Neural progenitor cell (in vitro differentiated cells): ENCODE measurements around the gene CUL2. TPM values are rescaled to one million over a fixed set of nuclear protein-coding genes. Genes with fewer than 3 reads are reported as not detected.

ENCODE experiments used
- DNase-seq: peaks from one replicate; pipeline ENCODE4 v3.0.0-alpha.2; 2016; ENCODE audit warnings: low spot score
- H2AFZ ChIP-seq: fragments of 200-600 bp; sonication (generic); replicated peaks from 2 replicates; pipeline ENCODE4 v1.6.1; 2016; ENCODE audit warnings: antibody characterized with exemption
- H3F3A ChIP-seq: fragments of 200-600 bp; sonication (generic); 2 replicates; pipeline ENCODE4 v1.6.1; 2016; ENCODE audit warnings: antibody characterized with exemption, low read depth
- H3K27ac ChIP-seq: fragments of 200-600 bp; sonication (generic); 2 replicates; pipeline ENCODE4 v1.5.1; 2016; ENCODE audit warnings: mild to moderate bottlenecking
- H3K27me3 ChIP-seq: fragments of 200-600 bp; sonication (generic); 2 replicates; pipeline ENCODE4 v1.6.1; 2016; ENCODE audit warnings: mild to moderate bottlenecking, moderate library complexity
- H3K36me3 ChIP-seq: fragments of 200-600 bp; sonication (generic); 2 replicates; pipeline ENCODE4 v1.5.1; 2016
- H3K4me1 ChIP-seq: fragments of 200-600 bp; sonication (generic); 2 replicates; pipeline ENCODE4 v1.6.1; 2016; ENCODE audit warnings: mixed run types
- H3K4me2 ChIP-seq: fragments of 200-600 bp; sonication (generic); 2 replicates; pipeline ENCODE4 v1.6.1; 2016
- H3K4me3 ChIP-seq: fragments of 200-600 bp; sonication (generic); 2 replicates; pipeline ENCODE4 v1.5.1; 2016
- H3K79me2 ChIP-seq: fragments of 200-600 bp; sonication (generic); 2 replicates; pipeline ENCODE4 v1.6.1; 2016; ENCODE audit warnings: low read depth
- H3K9ac ChIP-seq: fragments of 200-600 bp; sonication (generic); 2 replicates; pipeline ENCODE4 v1.6.1; 2016
- H3K9me3 ChIP-seq: fragments of 200-600 bp; sonication (generic); 2 replicates; pipeline ENCODE4 v1.5.1; 2016; ENCODE audit warnings: low read depth
- H4K20me1 ChIP-seq: fragments of 200-600 bp; sonication (generic); 2 replicates; pipeline ENCODE4 v1.6.1; 2016; ENCODE audit warnings: low read depth
- H3K27ac Mint-ChIP-seq: 3 replicates; pipeline ENCODE4 v1.8.0; 2021; ENCODE audit warnings: mixed read lengths
- H3K27me3 Mint-ChIP-seq: 2 replicates; pipeline ENCODE4 v1.8.0; 2022; ENCODE audit warnings: low read depth, mild to moderate bottlenecking, inconsistent platforms, moderate library complexity, mixed read lengths; ENCODE audit not compliant: insufficient read depth
- H3K36me3 Mint-ChIP-seq: 3 replicates; pipeline ENCODE4 v1.8.0; 2021; ENCODE audit warnings: mixed read lengths
- H3K4me1 Mint-ChIP-seq: 3 replicates; pipeline ENCODE4 v1.8.0; 2021; ENCODE audit warnings: mixed read lengths
- H3K4me3 Mint-ChIP-seq: 3 replicates; pipeline ENCODE4 v1.8.0; 2021; ENCODE audit warnings: mild to moderate bottlenecking, moderate library complexity, mixed read lengths
- H3K9me3 Mint-ChIP-seq: 3 replicates; pipeline ENCODE4 v1.8.0; 2020; ENCODE audit warnings: mixed read lengths
- CTCF ChIP-seq: fragments of 200-600 bp; sonication (generic); IDR thresholded peaks from 2 replicates; pipeline ENCODE4 v1.5.1; 2017; ENCODE audit warnings: antibody characterized with exemption, mild to moderate bottlenecking
- EZH2 ChIP-seq: fragments of 200-600 bp; sonication (generic); IDR thresholded peaks from 2 replicates; pipeline ENCODE4 v1.6.1; 2017; ENCODE audit warnings: antibody characterized with exemption, mild to moderate bottlenecking, moderate library complexity
- EZH2phosphoT487 ChIP-seq: fragments of 200-600 bp; sonication (generic); IDR thresholded peaks from 2 replicates; pipeline ENCODE4 v1.6.1; 2017; ENCODE audit warnings: antibody characterized with exemption
- total RNA-seq: library from RNA; depleted of rRNA; stranded (reverse); fragments of >200 nt; gene quantifications from 2 replicates; pipeline ENCODE4 v1.2.3, GENCODE V29; 2015; ENCODE audit warnings: low replicate concordance

Gene CUL2
- total RNA-seq, 1 donor from 2014 or later = 40.3 TPM

- no peak for DNase-seq
- H3F3A ChIP-seq = no peaks in the 10 kb centered on the region
- H4K20me1 ChIP-seq = no peaks in the 10 kb centered on the region
- H3K4me3 ChIP-seq = no peak overlapping the region
- H3K27ac ChIP-seq = no peak overlapping the region
- Mint-ChIP-seq H3K4me1 (peaks cover 8% of the 10 kb centered on the region), H3K4me3 (no peak overlapping the region), H3K27me3 (no peaks in the 10 kb centered on the region), H3K27ac (no peak overlapping the region), H3K36me3 (peaks cover 42% of the 10 kb centered on the region), H3K9me3 (no peaks in the 10 kb centered on the region)
- no peaks in the 10 kb centered on the region for H3K27me3 ChIP-seq
- no peak overlapping the region for H3K9ac ChIP-seq
- H2AFZ ChIP-seq = no peak overlapping the region
- H3K9me3 ChIP-seq = no peaks in the 10 kb centered on the region
- no peak overlapping the region for H3K4me2 ChIP-seq
- H3K4me1 ChIP-seq = no peaks in the 10 kb centered on the region
- H3K79me2 ChIP-seq = no peaks in the 10 kb centered on the region
- H3K36me3 ChIP-seq = peaks cover 5% of the 10 kb centered on the region
- TF ChIP-seq CTCF (no peak), EZH2 (no peak), EZH2phosphoT487 (no peak)
These were observed 31.5 kb downstream of the CUL2 start for GRCh38 chr10:35058686-35059085.

GRCh38 chr10:35058134-35058533 lies 32.0 kb downstream of the CUL2 start:
- TF ChIP-seq CTCF (no peak), EZH2 (no peak), EZH2phosphoT487 (no peak)
- Mint-ChIP-seq H3K27ac (no peak overlapping the region), H3K36me3 (peaks cover 43% of the 10 kb centered on the region), H3K9me3 (no peaks in the 10 kb centered on the region), H3K4me1 (peaks cover 8% of the 10 kb centered on the region), H3K4me3 (no peak overlapping the region), H3K27me3 (no peaks in the 10 kb centered on the region)
- no peaks in the 10 kb centered on the region for H4K20me1 ChIP-seq
- H3K9me3 ChIP-seq = no peaks in the 10 kb centered on the region
- H2AFZ ChIP-seq = no peak overlapping the region
- H3F3A ChIP-seq = no peaks in the 10 kb centered on the region
- no peaks in the 10 kb centered on the region for H3K4me1 ChIP-seq
- no peak overlapping the region for H3K9ac ChIP-seq
- H3K4me3 ChIP-seq = no peak overlapping the region
- no peak for DNase-seq
- H3K27me3 ChIP-seq = no peaks in the 10 kb centered on the region
- no peaks in the 10 kb centered on the region for H3K79me2 ChIP-seq
- H3K36me3 ChIP-seq = peaks cover 11% of the 10 kb centered on the region
- H3K27ac ChIP-seq = no peak overlapping the region
- no peak overlapping the region for H3K4me2 ChIP-seq

DNA sequence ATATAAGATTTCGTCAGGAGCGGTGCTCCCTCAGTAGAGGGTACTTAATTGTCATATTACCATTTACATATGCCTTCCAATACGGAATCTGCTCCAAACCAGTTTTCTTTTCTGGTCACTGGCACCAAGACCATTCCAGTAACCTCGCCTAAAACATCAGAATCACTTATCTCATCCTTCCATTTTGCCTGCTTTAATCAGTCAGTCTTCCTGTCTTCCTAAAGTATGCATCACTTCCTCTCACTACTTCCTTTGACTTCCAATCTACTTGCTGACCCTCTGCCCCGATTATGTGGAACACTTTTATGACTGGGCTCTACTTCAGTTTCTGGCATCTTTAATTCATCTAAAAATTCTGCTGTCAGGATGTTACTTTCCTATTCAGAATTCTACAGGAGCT lies 33.5 kb downstream of the CUL2 start:
- H3K27ac ChIP-seq = no peak overlapping the region
- no peak overlapping the region for H3K9ac ChIP-seq
- no peaks in the 10 kb centered on the region for H4K20me1 ChIP-seq
- DNase-seq = no peak
- no peak overlapping the region for H2AFZ ChIP-seq
- Mint-ChIP-seq H3K36me3 (peaks cover 41% of the 10 kb centered on the region), H3K9me3 (no peaks in the 10 kb centered on the region), H3K4me3 (no peak overlapping the region), H3K27me3 (no peaks in the 10 kb centered on the region), H3K4me1 (peaks cover 8% of the 10 kb centered on the region), H3K27ac (no peak overlapping the region)
- peaks cover 15% of the 10 kb centered on the region for H3K36me3 ChIP-seq
- H3K4me3 ChIP-seq = no peak overlapping the region
- no peaks in the 10 kb centered on the region for H3F3A ChIP-seq
- H3K4me1 ChIP-seq = no peaks in the 10 kb centered on the region
- H3K4me2 ChIP-seq = no peak overlapping the region
- no peaks in the 10 kb centered on the region for H3K27me3 ChIP-seq
- no peak for TF ChIP-seq EZH2phosphoT487
- TF ChIP-seq CTCF = no peak
- no peak for TF ChIP-seq EZH2
- H3K79me2 ChIP-seq = no peaks in the 10 kb centered on the region
- no peaks in the 10 kb centered on the region for H3K9me3 ChIP-seq
